Measurements from ENCODE around the gene KRTAP5-1. TPM values are rescaled to one million over a fixed set of nuclear protein-coding genes. Genes with fewer than 3 reads are reported as not detected.
"Not testable (repeated sequence)": the region's sequence is repeated elsewhere in the genome, so short reads cannot be mapped to it uniquely, and the experiment has no call there.

The KRTAP5-1 gene
- total RNA-seq, 1 donor from 2014 or later, result not detected

GRCh38 chr11:1604711-1605110 lies 19.6 kb upstream of the KRTAP5-1 start:
- DNase-seq (ENCODE audit: low read depth), result no peak
- peaks cover 27% of the 10 kb centered on the region for H3K27me3 ChIP-seq (ENCODE audit: control insufficient read depth, insufficient read depth, low read length)
- no peak overlapping the region for H3K4me3 ChIP-seq (ENCODE audit: low read depth, low read length)
- H3K36me3 ChIP-seq (ENCODE audit: control insufficient read depth, insufficient read depth, low read length), result no peaks in the 10 kb centered on the region
- TF ChIP-seq CTCF (IDR thresholded peaks at IDR 0.05; ENCODE audit: insufficient read depth, low read length, poor library complexity, severe bottlenecking), result no peak

- DNase-seq (ENCODE audit: low read depth), result no peak
- no peak overlapping the region for H3K4me3 ChIP-seq (ENCODE audit: low read depth, low read length)
- H3K27me3 ChIP-seq (ENCODE audit: control insufficient read depth, insufficient read depth, low read length), result peaks cover 27% of the 10 kb centered on the region
- no peak for TF ChIP-seq CTCF (IDR thresholded peaks at IDR 0.05; ENCODE audit: insufficient read depth, low read length, poor library complexity, severe bottlenecking)
- no peaks in the 10 kb centered on the region for H3K36me3 ChIP-seq (ENCODE audit: control insufficient read depth, insufficient read depth, low read length)
Measured at GRCh38 chr11:1604181-1604580, 19.1 kb upstream of the KRTAP5-1 start.

- Histone ChIP-seq H3K4me3 (ENCODE audit: low read depth, low read length) (no peak overlapping the region), H3K36me3 (ENCODE audit: control insufficient read depth, insufficient read depth, low read length) (no peaks in the 10 kb centered on the region), H3K27me3 (ENCODE audit: control insufficient read depth, insufficient read depth, low read length) (peaks cover 27% of the 10 kb centered on the region)
- no peak for DNase-seq (ENCODE audit: low read depth)
- no peak for TF ChIP-seq CTCF (IDR thresholded peaks at IDR 0.05; ENCODE audit: insufficient read depth, low read length, poor library complexity, severe bottlenecking)
Measured at GRCh38 chr11:1603629-1604028, 18.5 kb upstream of the KRTAP5-1 start.

- H3K36me3 ChIP-seq (ENCODE audit: control insufficient read depth, insufficient read depth, low read length); H3K4me3 ChIP-seq (ENCODE audit: low read depth, low read length); DNase-seq (ENCODE audit: low read depth): not testable (repeated sequence)
- peaks cover 23% of the 10 kb centered on the region for H3K27me3 ChIP-seq (ENCODE audit: control insufficient read depth, insufficient read depth, low read length)
Measured at GRCh38 chr11:1601663-1602062, 16.6 kb upstream of the KRTAP5-1 start.

GRCh38 chr11:1600626-1601025 lies 15.5 kb upstream of the KRTAP5-1 start:
- no peak for TF ChIP-seq CTCF (IDR thresholded peaks at IDR 0.05; ENCODE audit: insufficient read depth, low read length, poor library complexity, severe bottlenecking)
- DNase-seq (ENCODE audit: low read depth), result no peak
- Histone ChIP-seq H3K4me3 (ENCODE audit: low read depth, low read length) (no peak overlapping the region), H3K27me3 (ENCODE audit: control insufficient read depth, insufficient read depth, low read length) (peaks cover 22% of the 10 kb centered on the region), H3K36me3 (ENCODE audit: control insufficient read depth, insufficient read depth, low read length) (no peaks in the 10 kb centered on the region)

- TF ChIP-seq CTCF (IDR thresholded peaks at IDR 0.05; ENCODE audit: insufficient read depth, low read length, poor library complexity, severe bottlenecking), result no peak
- H3K36me3 ChIP-seq (ENCODE audit: control insufficient read depth, insufficient read depth, low read length), result no peaks in the 10 kb centered on the region
- no peak for DNase-seq (ENCODE audit: low read depth)
- no peak overlapping the region for H3K4me3 ChIP-seq (ENCODE audit: low read depth, low read length)
- H3K27me3 ChIP-seq (ENCODE audit: control insufficient read depth, insufficient read depth, low read length), result peaks cover 22% of the 10 kb centered on the region
Measured at GRCh38 chr11:1598816-1599215, 13.7 kb upstream of the KRTAP5-1 start.

GRCh38 chr11:1598406-1598805 lies 13.3 kb upstream of the KRTAP5-1 start:
- not testable (repeated sequence) for H3K4me3 ChIP-seq (ENCODE audit: low read depth, low read length); DNase-seq (ENCODE audit: low read depth); H3K36me3 ChIP-seq (ENCODE audit: control insufficient read depth, insufficient read depth, low read length)
- H3K27me3 ChIP-seq (ENCODE audit: control insufficient read depth, insufficient read depth, low read length), result peaks cover 20% of the 10 kb centered on the region
